GM12878 (cell line): ENCODE results near the gene GYG2. TPM values are rescaled to one million over a fixed set of nuclear protein-coding genes. Genes with fewer than 3 reads are reported as not detected.

Experiments used
- ATAC-seq: fragments of 200-7000 bp; cut with Tn5 transposase; 3 replicates; pipeline ENCODE4 v1.9.1; 2020; ENCODE audit warnings: mild to moderate bottlenecking, moderate library complexity
- BruUV-seq: library from RNA; stranded (reverse); fragments of 400-500 nt; replicated peaks from 2 replicates; lab custom pipeline; 2021; lab: Mats Ljungman, UMichigan
- CTCF ChIA-PET: fragments of 300-600 bp; sonication (Branson Sonifier 250); formaldehyde crosslinking; extraction: SDS; loops from one replicate; lab custom pipeline; 2021; ENCODE audit warnings: inconsistent platforms; lab: Yijun Ruan, JAX
- POLR2A ChIA-PET: fragments of 350-600 bp; formaldehyde crosslinking; extraction: SDS; loops from one replicate; lab custom pipeline; 2021; ENCODE audit warnings: inconsistent platforms; lab: Charles Lee
- RAD21 ChIA-PET: fragments of 300-600 bp; sonication (Branson Sonifier 250); formaldehyde crosslinking; loops from one replicate; lab custom pipeline; 2023; ENCODE audit warnings: antibody characterized with exemption; ENCODE audit not compliant: unreplicated experiment; lab: Charles Lee
- SMC1A ChIA-PET: fragments of 300-600 bp; sonication (Branson Sonifier 250); formaldehyde crosslinking; loops from one replicate; lab custom pipeline; 2023; ENCODE audit not compliant: unreplicated experiment, uncharacterized antibody; lab: Charles Lee
- DNase-seq: peaks from one replicate; pipeline ENCODE4 v3.0.0-alpha.2; 2011; ENCODE audit warnings: low read depth, low spot score
- FAIRE-seq: peaks from 3 replicates; lab custom pipeline; 2011; peaks lifted over from hg19 to GRCh38; lab: Jason Lieb, UNC
- H2AFZ ChIP-seq: 2 replicates; pipeline ENCODE4 v1.6.0; 2011; ENCODE audit warnings: low read depth, low read length, control low read depth; ENCODE audit not compliant: control insufficient read depth
- H3K27ac ChIP-seq: 2 replicates; pipeline ENCODE4 v1.5.1; 2011; ENCODE audit warnings: control low read depth; ENCODE audit not compliant: control insufficient read depth, insufficient read depth
- H3K27me3 ChIP-seq, 2 experiments: replicated peaks in 1 of 2; 2 replicates each; pipeline versions ENCODE4 v1.6.0 to v1.6.1; 2011; ENCODE audit warnings: low read length in 1 of 2; ENCODE audit not compliant: control insufficient read depth in 2 of 2, insufficient read depth in 2 of 2
- H3K36me3 ChIP-seq, 2 experiments: 2 replicates each; pipeline ENCODE4 v1.5.1; 2011; ENCODE audit warnings: low read length in 1 of 2; ENCODE audit not compliant: control insufficient read depth in 2 of 2, insufficient read depth in 2 of 2
- H3K4me1 ChIP-seq: 2 replicates; pipeline ENCODE4 v1.6.1; 2011; ENCODE audit warnings: mild to moderate bottlenecking, low read length, moderate library complexity, mixed read lengths; ENCODE audit not compliant: control insufficient read depth, insufficient read depth
- H3K4me2 ChIP-seq: 2 replicates; pipeline ENCODE4 v1.6.0; 2011; ENCODE audit warnings: control low read depth; ENCODE audit not compliant: control insufficient read depth, insufficient read depth
- H3K4me3 ChIP-seq: fragments of 200-600 bp; sonication (generic); 2 replicates; pipeline ENCODE4 v1.5.1; 2016
- H3K79me2 ChIP-seq: 2 replicates; pipeline ENCODE4 v1.6.0; 2011; ENCODE audit warnings: low read length; ENCODE audit not compliant: control insufficient read depth, insufficient read depth
- H3K9ac ChIP-seq: 2 replicates; pipeline ENCODE4 v1.8.0; 2011; ENCODE audit warnings: low read length, control low read depth, mixed read lengths; ENCODE audit not compliant: control insufficient read depth, insufficient read depth
- H3K9me3 ChIP-seq: replicated peaks from 3 replicates; pipeline ENCODE4 v1.5.1; 2011; ENCODE audit warnings: mild to moderate bottlenecking, low read length; ENCODE audit not compliant: control insufficient read depth, insufficient read depth
- H4K20me1 ChIP-seq: 2 replicates; pipeline ENCODE4 v1.6.0; 2011; ENCODE audit not compliant: control insufficient read depth, insufficient read depth
- BCL3 ChIP-seq: IDR thresholded peaks from 2 replicates; pipeline ENCODE4 v1.6.1; 2011; ENCODE audit warnings: borderline replicate concordance, low read depth, mild to moderate bottlenecking, moderate library complexity, low read length; ENCODE audit not compliant: insufficient read depth, poor library complexity, severe bottlenecking
- BCLAF1 ChIP-seq: fragments of 450-650 bp; IDR thresholded peaks from 2 replicates; pipeline ENCODE4 v1.6.1; 2017; ENCODE audit warnings: antibody characterized with exemption, mild to moderate bottlenecking, moderate library complexity
- BRCA1 ChIP-seq: IDR thresholded peaks from 2 replicates; pipeline ENCODE4 v1.6.1; 2011; ENCODE audit warnings: low read depth, low read length, improper control_type of control experiment
- EED ChIP-seq: sonication (generic); IDR thresholded peaks from 2 replicates; pipeline ENCODE4 v1.6.1; 2016; ENCODE audit warnings: antibody characterized with exemption, low read depth
- FOXK2 ChIP-seq: fragments of 450-650 bp; IDR thresholded peaks from 2 replicates; pipeline ENCODE4 v1.6.1; 2017; ENCODE audit warnings: mild to moderate bottlenecking, moderate library complexity
- GABPA ChIP-seq: IDR thresholded peaks from 2 replicates; pipeline ENCODE4 v1.6.1; 2014; ENCODE audit warnings: antibody characterized with exemption, low read depth, mild to moderate bottlenecking, inconsistent platforms
- HSF1 ChIP-seq: fragments of 150-350 bp; IDR thresholded peaks from 2 replicates; pipeline ENCODE4 v1.6.1; 2014; ENCODE audit warnings: mild to moderate bottlenecking, low read depth, low read length
- IRF5 ChIP-seq: fragments of 450-650 bp; IDR thresholded peaks from 2 replicates; pipeline ENCODE4 v1.6.1; 2017; ENCODE audit warnings: borderline replicate concordance
- RELA ChIP-seq: fragments of 450-650 bp; IDR thresholded peaks from 2 replicates; pipeline ENCODE4 v1.8.0; 2014; ENCODE audit warnings: borderline replicate concordance; ENCODE audit not compliant: partially characterized antibody
- SREBF1 ChIP-seq: IDR thresholded peaks from 2 replicates; pipeline ENCODE4 v1.6.1; 2012; ENCODE audit warnings: mild to moderate bottlenecking, low read length
- WGBS: methylation state at CpG from one replicate; pipeline ENCODE4 v1.1.6; 2016; ENCODE audit warnings: low lambda C conversion rate; ENCODE audit not compliant: insufficient replicate concordance, insufficient coverage; ENCODE audit errors: missing lambda C conversion rate; 5-methylcytosine and 5-hydroxymethylcytosine counted together
- in situ Hi-C: fragments of 300-500 bp; cut with MboI; formaldehyde crosslinking; loops from 9 replicates; pipeline ENCODE4 v1.14.3; 2018; ENCODE audit warnings: mixed read lengths
- intact Hi-C: fragments of 100-400 bp; cut with micrococcal nuclease; formaldehyde crosslinking; loops from one replicate; pipeline ENCODE4 v1.14.2; 2022; ENCODE audit not compliant: unreplicated experiment
- polyA plus RNA-seq, 11 experiments: library from polyadenylated mRNA; depleted of rRNA in 4 of 11; unstranded in 6 of 11; stranded (reverse) in 5 of 11; fragments of >200 nt; fragmentation: Nextera tagmentation in 4 of 11; fragmentation: Illumina TruSeq in 1 of 11; extraction: Ambion mirVana in 4 of 11; extraction: Trizol in 1 of 11; gene quantifications; 1 replicate in 1 of 11; 2 replicates in 10 of 11; pipeline versions ENCODE4 v1.2.1 to v1.2.3, GENCODE V29; 2011 to 2016; ENCODE audit warnings: inconsistent platforms in 2 of 11, missing spikeins in 2 of 11, low read depth in 1 of 11
- total RNA-seq, 4 experiments: library from RNA; depleted of rRNA in 3 of 4; stranded (reverse); fragments of >200 nt in 3 of 4; fragmentation: Illumina TruSeq in 1 of 4; extraction: Trizol in 1 of 4; gene quantifications; 2 replicates each; pipeline versions ENCODE4 v1.2.1 to v1.2.3, GENCODE V29; 2013 to 2021

GYG2 gene
- total and polyA plus RNA-seq, 10 of the 15 experiments (the other 5 are each of a cell fraction or from before 2014, with no cell fraction given) = 0.05 TPM; not detected in 9

- no peak overlapping the region for H3K4me3 ChIP-seq
- no peaks in the 10 kb centered on the region for H4K20me1 ChIP-seq
- FAIRE-seq (no peak), DNase-seq (no peak), ATAC-seq (no peak)
- ChIA-PET SMC1A (no interaction called here), RAD21 (no interaction called here), POLR2A (no interaction called here), CTCF (no interaction called here)
- H3K4me1 ChIP-seq = no peaks in the 10 kb centered on the region
- H3K79me2 ChIP-seq = no peaks in the 10 kb centered on the region
- no peak overlapping the region for H3K27ac ChIP-seq
- H3K4me2 ChIP-seq = no peak overlapping the region
- BruUV-seq = no TSS peak
- in situ Hi-C loops = no loop called here
- intact Hi-C loops = no loop called here
- no peak overlapping the region for H2AFZ ChIP-seq
- H3K9me3 ChIP-seq = no peaks in the 10 kb centered on the region
- H3K27me3 ChIP-seq = peaks cover 0 to 1% of the 10 kb centered on the region in 2 experiments; a peak in 1 of 4 replicates
- no peak overlapping the region for H3K9ac ChIP-seq
- H3K36me3 ChIP-seq = no peaks in the 10 kb centered on the region
- 27% methylated on average over 3 of the region's 3 CpGs for WGBS
- TF ChIP-seq HSF1 (no peak), EED (no peak), BCLAF1 (no peak), BRCA1 (no peak), GABPA (no peak), BCL3 (no peak), SREBF1 (no peak), RELA (no peak), IRF5 (no peak), FOXK2 (no peak)
These were observed 39.2 kb upstream of the GYG2 start for GRCh38 chrX:2789569-2789968.
